Measurements from ENCODE around the gene PLCH1.

PLCH1 gene

DNA sequence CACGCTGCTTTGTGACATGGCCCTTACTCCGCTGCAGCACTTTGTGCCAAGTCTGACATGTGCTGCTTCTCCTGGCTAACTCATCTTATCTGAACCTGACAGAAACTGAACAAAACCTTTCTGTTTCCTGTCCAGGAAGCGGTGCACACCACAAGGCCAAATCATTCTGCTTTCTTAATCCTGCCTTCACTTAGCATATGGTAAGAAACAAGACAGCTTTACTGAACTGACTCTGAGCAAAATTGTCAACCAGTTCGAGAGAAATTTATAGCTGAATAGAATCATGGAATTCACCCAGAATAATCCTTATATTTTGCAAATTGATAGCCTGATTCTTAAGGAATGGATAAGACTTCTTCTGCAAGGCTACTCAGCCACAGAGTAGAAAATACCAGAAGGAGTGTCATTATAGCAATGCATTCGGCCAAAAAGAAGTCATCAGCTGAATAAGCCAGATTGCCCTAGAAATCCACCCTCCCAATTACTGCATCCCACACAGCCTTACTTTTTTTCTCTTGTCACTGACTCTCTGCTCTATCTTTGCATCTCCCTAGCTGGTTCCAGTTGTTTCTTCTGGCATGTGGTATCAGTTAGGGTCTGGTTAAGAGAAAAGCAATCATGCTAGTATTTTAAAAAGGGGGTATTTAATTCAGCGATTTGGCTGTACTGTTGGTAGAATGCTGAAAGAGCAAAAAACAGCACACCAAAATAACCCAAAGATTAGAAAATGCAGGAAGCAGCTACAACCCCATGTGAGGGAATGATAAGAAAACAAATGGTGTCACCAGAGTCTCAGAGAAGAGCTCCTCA lies 409.8 kb downstream of the PLCH1 start:
- DNase-seq (ENCODE audit: low read depth), result no peak

- DNase-seq (ENCODE audit: low read depth), result no peak
Observed at GRCh38 chr3:155334215-155334913, 410.5 kb downstream of the PLCH1 start.

DNA sequence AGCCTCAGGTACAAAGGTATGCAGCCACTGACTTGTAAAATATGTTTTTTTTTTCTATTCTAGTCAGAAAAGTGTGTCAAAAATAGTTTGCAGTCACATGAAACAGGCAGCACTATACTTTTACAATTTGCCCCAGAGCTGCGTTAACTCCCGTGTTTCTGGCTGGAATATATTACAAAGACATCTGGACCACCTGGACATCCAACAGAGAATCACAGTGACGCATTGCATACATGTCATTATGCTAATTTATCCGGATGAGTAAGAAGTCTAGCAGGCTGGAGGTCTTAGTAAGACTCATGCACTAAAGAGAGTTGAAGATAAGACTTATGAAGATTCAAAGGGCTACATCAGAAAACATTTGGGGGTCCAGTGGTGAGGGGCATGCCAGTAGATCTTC lies 412.2 kb downstream of the PLCH1 start:
- no peak for DNase-seq (ENCODE audit: low read depth)

DNA sequence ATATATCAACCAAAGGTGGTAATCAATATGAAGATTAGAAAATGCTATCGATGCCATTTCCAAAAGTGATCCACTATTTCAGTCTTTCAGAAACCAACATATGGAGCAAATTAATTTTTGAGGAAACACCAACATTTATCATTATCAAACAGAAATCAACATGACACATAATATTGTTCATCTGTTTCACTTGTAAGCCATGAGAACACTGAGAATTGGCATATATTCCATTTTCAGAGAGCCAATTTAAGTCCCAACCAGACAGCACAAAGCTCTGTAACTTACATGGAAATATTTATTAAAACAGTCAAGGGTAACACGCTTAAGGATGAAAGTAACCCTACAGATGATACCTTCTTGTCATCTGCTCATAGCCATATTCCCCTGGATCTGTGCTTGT lies 413.8 kb downstream of the PLCH1 start:
- DNase-seq (ENCODE audit: low read depth), result no peak

GRCh38 chr3:155330370-155330769 lies 414.5 kb downstream of the PLCH1 start:
- no peak for DNase-seq (ENCODE audit: low read depth)

DNA sequence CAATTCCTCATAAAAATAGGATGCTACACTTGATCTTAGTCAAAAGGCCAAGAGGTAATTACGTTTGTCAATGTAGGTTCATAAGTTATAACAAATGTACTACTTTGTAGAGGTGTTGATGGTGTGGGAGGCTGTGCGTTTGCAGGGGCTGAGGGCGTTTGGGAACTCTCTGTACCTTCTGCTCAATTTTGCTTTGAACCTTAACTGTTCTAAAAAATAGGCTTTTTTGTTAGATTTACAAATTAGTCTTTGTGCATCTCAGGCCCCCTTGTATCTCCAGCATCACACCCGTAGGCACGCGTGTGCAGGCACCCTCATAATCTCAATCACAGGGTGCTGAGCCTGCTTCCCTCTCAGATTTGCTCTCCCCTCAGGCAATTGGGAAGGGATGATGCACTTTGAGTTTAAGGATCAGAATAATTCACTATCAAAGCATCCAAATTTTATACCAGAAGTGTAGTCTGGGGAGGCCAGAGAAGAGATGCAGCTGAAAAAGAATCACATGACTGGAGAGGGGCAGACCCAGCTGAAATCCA lies 415.3 kb downstream of the PLCH1 start:
- DNase-seq (ENCODE audit: low read depth), result no peak

DNA sequence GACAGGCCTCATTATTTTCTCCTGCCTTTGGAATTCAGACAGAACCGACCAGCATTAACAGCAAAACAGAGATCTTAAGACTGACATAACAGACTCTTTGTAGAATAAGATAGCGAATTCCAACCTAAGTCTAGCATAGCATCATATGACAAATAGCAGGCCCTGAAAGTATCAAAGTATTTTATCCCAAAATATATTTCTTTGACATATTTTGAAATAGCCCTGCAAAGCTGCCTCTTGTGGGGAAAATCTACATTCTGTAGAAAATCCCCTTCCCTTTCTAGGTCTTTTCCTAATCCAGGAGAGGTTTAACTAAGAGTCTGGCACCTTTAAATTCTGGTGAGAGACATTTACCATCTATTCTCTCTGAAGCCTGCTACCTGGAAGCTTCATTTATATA lies 417.0 kb downstream of the PLCH1 start:
- DNase-seq (ENCODE audit: low read depth), result no peak

- no peak for DNase-seq (ENCODE audit: low read depth)
Observed at GRCh38 chr3:155327430-155327829, 417.4 kb downstream of the PLCH1 start.

DNA sequence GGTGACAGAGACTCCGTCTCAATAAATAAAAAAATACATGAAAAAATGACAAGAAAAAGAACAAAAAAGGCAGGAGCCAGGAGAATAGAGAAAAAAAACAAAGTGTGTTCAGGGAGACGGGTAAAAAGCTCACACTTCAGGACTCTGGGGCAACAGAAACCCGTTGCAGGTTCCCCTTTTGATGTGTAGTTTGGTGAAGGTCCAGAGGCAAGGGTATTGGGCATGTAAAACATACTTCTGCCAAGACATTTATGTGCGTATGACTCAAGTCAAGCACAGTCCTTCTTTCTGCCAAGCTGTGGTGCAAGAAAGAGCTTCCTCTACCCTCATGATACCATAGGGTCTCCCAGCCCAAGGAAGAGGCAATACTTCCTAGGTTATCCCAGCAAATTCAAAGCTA lies 418.0 kb downstream of the PLCH1 start:
- DNase-seq (ENCODE audit: low read depth), result no peak

- no peak for DNase-seq (ENCODE audit: low read depth)
Observed at GRCh38 chr3:155326244-155326643, 418.6 kb downstream of the PLCH1 start.
